K562 (cell line): ENCODE data around the gene TRPC3. TPM values are rescaled to one million over a fixed set of nuclear protein-coding genes. Genes with fewer than 3 reads are reported as not detected.

Source experiments
- FOXJ2 ChIP-seq: fragments of 200-800 bp; sonication (Bioruptor generic); IDR thresholded peaks from 2 replicates; pipeline ENCODE4 v1.6.1; 2016; ENCODE audit warnings: missing genetic modification characterization, missing compliant biosample characterization
- HDGF ChIP-seq: fragments of 450-650 bp; IDR thresholded peaks from 2 replicates; pipeline ENCODE4 v1.6.1; 2016
- NFIC ChIP-seq: fragments of 450-650 bp; IDR thresholded peaks from 2 replicates; pipeline ENCODE4 v1.6.1; 2017; ENCODE audit warnings: mild to moderate bottlenecking, inconsistent platforms
- SETDB1 ChIP-seq: IDR thresholded peaks from one replicate; pipeline ENCODE4 v1.6.1; 2012; ENCODE audit warnings: low read length, control low read depth, inconsistent platforms
- STAG1 ChIP-seq: sonication (generic); formaldehyde crosslinking; IDR thresholded peaks from 2 replicates; pipeline ENCODE4 v1.5.0; 2020; ENCODE audit warnings: missing genetic modification reagents, borderline replicate concordance
- THRAP3 ChIP-seq: fragments of 450-650 bp; IDR thresholded peaks from 2 replicates; pipeline ENCODE4 v1.6.1; 2016; ENCODE audit warnings: mild to moderate bottlenecking, inconsistent platforms, borderline replicate concordance
- polyA plus RNA-seq, 8 experiments: library from polyadenylated mRNA; depleted of rRNA in 4 of 8; stranded (reverse) in 5 of 8; unstranded in 3 of 8; fragments of >200 nt; fragmentation: Nextera tagmentation in 2 of 8; fragmentation: Illumina TruSeq in 1 of 8; extraction: Ambion mirVana in 2 of 8; extraction: Trizol in 1 of 8; gene quantifications; 2 replicates each; pipeline versions ENCODE4 v1.2.1 to v1.2.3, GENCODE V29; 2011 to 2014; ENCODE audit warnings: inconsistent platforms in 1 of 8, missing spikeins in 1 of 8
- total RNA-seq, 7 experiments: library from RNA; depleted of rRNA in 6 of 7; stranded (reverse); fragments of >200 nt in 6 of 7; fragmentation: Illumina TruSeq in 2 of 7; extraction: Trizol in 2 of 7; gene quantifications; 2 replicates each; pipeline versions ENCODE4 v1.2.1 to v1.2.3, GENCODE V29; 2011 to 2021; ENCODE audit warnings: low replicate concordance in 1 of 7
- TF ChIP-seq, protein P1 (sequence below), 2 experiments: fragments of 450-650 bp in 1 of 2; sonication (generic) in 1 of 2; formaldehyde crosslinking in 1 of 2; IDR thresholded peaks; 2 replicates each; pipeline versions ENCODE4 v1.7.1 to v1.9.0; 2016 to 2022; ENCODE audit warnings: inconsistent platforms in 1 of 2, mild to moderate bottlenecking in 1 of 2, missing genetic modification reagents in 1 of 2
- TF ChIP-seq, protein P2 (sequence below), 2 experiments: fragments of 450-650 bp; IDR thresholded peaks; 2 replicates each; pipeline ENCODE4 v1.6.1; 2018; ENCODE audit warnings: mild to moderate bottlenecking in 2 of 2, low read depth in 1 of 2; ENCODE audit not compliant: partially characterized antibody in 2 of 2
- TF ChIP-seq, protein P3 (sequence below): fragments of 150-350 bp; IDR thresholded peaks from 2 replicates; pipeline ENCODE4 v1.6.1; 2014; ENCODE audit warnings: low read depth, mild to moderate bottlenecking, low read length, borderline replicate concordance

The TRPC3 gene
- total and polyA plus RNA-seq, 9 of the 15 experiments (the other 6 are each of a cell fraction or from before 2014, with no cell fraction given): 0.01 to 0.27 (median 0.11) TPM

DNA sequence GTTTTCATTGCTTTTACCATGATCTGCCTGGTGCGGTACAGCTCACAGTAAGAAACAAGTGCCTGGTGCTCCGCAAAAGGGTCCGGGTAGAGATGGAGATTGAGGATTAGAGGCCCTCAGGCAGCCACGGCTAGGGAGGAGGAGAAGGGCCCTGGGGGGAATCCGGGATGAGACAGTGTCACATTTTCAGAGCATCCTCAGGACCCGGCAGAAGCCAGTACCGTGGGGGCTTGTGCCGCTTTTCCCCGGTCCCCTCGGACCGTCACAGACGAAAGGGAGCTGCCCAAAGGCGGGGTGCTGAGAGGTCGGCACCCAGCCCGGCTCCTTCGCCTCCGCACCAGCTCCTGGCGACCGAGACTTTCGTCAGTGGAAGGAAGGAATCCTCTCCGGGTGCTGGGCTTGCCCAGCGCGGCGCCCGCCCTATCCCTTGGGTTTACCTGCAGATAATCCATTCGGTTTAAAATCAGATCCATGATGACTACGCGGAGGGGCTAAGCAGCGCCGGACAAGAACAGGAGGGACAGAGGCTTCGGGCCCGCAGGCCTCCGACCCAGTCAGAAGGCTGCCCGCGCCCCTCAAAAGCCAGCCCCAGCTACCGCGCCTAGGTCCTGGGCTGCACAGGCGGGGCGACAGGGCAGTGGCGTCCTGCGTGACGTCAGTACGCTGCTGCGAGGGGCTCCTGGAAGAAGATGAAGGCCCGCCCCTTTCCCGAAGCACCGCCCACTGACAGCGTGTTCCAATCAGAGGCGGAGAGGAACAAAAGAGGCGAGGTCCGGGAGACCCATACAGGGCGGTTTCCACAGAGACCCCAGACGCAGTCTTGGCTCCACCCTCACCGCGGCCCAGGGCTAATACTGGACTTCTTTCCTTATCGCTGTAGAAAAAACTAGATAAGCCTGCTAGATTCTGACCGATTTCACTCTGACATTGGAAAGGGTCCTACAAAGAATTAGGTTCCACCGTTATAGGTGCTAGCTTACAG is 81.7 kb downstream of the TRPC3 start, which contains the start of gene BBS7 (continued):
- TF ChIP-seq STAG1: no peak
- TF ChIP-seq, protein P1, sequence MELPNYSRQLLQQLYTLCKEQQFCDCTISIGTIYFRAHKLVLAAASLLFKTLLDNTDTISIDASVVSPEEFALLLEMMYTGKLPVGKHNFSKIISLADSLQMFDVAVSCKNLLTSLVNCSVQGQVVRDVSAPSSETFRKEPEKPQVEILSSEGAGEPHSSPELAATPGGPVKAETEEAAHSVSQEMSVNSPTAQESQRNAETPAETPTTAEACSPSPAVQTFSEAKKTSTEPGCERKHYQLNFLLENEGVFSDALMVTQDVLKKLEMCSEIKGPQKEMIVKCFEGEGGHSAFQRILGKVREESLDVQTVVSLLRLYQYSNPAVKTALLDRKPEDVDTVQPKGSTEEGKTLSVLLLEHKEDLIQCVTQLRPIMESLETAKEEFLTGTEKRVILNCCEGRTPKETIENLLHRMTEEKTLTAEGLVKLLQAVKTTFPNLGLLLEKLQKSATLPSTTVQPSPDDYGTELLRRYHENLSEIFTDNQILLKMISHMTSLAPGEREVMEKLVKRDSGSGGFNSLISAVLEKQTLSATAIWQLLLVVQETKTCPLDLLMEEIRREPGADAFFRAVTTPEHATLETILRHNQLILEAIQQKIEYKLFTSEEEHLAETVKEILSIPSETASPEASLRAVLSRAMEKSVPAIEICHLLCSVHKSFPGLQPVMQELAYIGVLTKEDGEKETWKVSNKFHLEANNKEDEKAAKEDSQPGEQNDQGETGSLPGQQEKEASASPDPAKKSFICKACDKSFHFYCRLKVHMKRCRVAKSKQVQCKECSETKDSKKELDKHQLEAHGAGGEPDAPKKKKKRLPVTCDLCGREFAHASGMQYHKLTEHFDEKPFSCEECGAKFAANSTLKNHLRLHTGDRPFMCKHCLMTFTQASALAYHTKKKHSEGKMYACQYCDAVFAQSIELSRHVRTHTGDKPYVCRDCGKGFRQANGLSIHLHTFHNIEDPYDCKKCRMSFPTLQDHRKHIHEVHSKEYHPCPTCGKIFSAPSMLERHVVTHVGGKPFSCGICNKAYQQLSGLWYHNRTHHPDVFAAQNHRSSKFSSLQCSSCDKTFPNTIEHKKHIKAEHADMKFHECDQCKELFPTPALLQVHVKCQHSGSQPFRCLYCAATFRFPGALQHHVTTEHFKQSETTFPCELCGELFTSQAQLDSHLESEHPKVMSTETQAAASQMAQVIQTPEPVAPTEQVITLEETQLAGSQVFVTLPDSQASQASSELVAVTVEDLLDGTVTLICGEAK (IDR thresholded peaks at IDR 0.05): no peak
- TF ChIP-seq, protein P1 (CRISPR knock-in tag; IDR thresholded peaks at IDR 0.05): no peak
- no peak for TF ChIP-seq THRAP3
- TF ChIP-seq, protein P2, sequence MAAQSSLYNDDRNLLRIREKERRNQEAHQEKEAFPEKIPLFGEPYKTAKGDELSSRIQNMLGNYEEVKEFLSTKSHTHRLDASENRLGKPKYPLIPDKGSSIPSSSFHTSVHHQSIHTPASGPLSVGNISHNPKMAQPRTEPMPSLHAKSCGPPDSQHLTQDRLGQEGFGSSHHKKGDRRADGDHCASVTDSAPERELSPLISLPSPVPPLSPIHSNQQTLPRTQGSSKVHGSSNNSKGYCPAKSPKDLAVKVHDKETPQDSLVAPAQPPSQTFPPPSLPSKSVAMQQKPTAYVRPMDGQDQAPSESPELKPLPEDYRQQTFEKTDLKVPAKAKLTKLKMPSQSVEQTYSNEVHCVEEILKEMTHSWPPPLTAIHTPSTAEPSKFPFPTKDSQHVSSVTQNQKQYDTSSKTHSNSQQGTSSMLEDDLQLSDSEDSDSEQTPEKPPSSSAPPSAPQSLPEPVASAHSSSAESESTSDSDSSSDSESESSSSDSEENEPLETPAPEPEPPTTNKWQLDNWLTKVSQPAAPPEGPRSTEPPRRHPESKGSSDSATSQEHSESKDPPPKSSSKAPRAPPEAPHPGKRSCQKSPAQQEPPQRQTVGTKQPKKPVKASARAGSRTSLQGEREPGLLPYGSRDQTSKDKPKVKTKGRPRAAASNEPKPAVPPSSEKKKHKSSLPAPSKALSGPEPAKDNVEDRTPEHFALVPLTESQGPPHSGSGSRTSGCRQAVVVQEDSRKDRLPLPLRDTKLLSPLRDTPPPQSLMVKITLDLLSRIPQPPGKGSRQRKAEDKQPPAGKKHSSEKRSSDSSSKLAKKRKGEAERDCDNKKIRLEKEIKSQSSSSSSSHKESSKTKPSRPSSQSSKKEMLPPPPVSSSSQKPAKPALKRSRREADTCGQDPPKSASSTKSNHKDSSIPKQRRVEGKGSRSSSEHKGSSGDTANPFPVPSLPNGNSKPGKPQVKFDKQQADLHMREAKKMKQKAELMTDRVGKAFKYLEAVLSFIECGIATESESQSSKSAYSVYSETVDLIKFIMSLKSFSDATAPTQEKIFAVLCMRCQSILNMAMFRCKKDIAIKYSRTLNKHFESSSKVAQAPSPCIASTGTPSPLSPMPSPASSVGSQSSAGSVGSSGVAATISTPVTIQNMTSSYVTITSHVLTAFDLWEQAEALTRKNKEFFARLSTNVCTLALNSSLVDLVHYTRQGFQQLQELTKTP (IDR thresholded peaks at IDR 0.05; ENCODE audit: low read depth in 1 of 2, partially characterized antibody in 2 of 2): no peak
- TF ChIP-seq NFIC: no peak
- no peak for TF ChIP-seq HDGF
- TF ChIP-seq SETDB1: no peak
- TF ChIP-seq, protein P3, sequence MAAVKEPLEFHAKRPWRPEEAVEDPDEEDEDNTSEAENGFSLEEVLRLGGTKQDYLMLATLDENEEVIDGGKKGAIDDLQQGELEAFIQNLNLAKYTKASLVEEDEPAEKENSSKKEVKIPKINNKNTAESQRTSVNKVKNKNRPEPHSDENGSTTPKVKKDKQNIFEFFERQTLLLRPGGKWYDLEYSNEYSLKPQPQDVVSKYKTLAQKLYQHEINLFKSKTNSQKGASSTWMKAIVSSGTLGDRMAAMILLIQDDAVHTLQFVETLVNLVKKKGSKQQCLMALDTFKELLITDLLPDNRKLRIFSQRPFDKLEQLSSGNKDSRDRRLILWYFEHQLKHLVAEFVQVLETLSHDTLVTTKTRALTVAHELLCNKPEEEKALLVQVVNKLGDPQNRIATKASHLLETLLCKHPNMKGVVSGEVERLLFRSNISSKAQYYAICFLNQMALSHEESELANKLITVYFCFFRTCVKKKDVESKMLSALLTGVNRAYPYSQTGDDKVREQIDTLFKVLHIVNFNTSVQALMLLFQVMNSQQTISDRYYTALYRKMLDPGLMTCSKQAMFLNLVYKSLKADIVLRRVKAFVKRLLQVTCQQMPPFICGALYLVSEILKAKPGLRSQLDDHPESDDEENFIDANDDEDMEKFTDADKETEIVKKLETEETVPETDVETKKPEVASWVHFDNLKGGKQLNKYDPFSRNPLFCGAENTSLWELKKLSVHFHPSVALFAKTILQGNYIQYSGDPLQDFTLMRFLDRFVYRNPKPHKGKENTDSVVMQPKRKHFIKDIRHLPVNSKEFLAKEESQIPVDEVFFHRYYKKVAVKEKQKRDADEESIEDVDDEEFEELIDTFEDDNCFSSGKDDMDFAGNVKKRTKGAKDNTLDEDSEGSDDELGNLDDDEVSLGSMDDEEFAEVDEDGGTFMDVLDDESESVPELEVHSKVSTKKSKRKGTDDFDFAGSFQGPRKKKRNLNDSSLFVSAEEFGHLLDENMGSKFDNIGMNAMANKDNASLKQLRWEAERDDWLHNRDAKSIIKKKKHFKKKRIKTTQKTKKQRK: no peak
- no peak for TF ChIP-seq FOXJ2 (tag)
